Panc1 (cell line): ENCODE results near the gene CFAP299.
"Not testable (repeated sequence)": the region's sequence is repeated elsewhere in the genome, so short reads cannot be mapped to it uniquely, and the experiment has no call there.

ENCODE experiments used
- POLR2AphosphoS5 ChIP-seq: IDR thresholded peaks from 2 replicates; pipeline ENCODE4 v1.6.1; 2012; ENCODE audit warnings: mild to moderate bottlenecking, low read depth, low read length, moderate library complexity
- REST ChIP-seq, 2 experiments: IDR thresholded peaks; 2 replicates each; pipeline ENCODE4 v1.6.1; 2011 to 2012; ENCODE audit warnings: low read depth in 2 of 2, control low read depth in 1 of 2, low read length in 1 of 2, mild to moderate bottlenecking in 1 of 2, moderate library complexity in 1 of 2; ENCODE audit not compliant: insufficient read depth in 1 of 2
- SIN3A ChIP-seq: IDR thresholded peaks from 2 replicates; pipeline ENCODE4 v1.6.1; 2012; ENCODE audit warnings: low read depth, mild to moderate bottlenecking, low read length, moderate library complexity, borderline replicate concordance; ENCODE audit not compliant: insufficient read depth
- TCF7L2 ChIP-seq: IDR thresholded peaks from 2 replicates; pipeline ENCODE4 v1.6.1; 2011; ENCODE audit warnings: mild to moderate bottlenecking, low read depth, low read length, inconsistent platforms
- TF ChIP-seq, protein P1 (sequence below): fragments of 450-650 bp; IDR thresholded peaks from 2 replicates; pipeline ENCODE4 v1.5.1; 2017; ENCODE audit warnings: mild to moderate bottlenecking

- TF ChIP-seq, protein P1, sequence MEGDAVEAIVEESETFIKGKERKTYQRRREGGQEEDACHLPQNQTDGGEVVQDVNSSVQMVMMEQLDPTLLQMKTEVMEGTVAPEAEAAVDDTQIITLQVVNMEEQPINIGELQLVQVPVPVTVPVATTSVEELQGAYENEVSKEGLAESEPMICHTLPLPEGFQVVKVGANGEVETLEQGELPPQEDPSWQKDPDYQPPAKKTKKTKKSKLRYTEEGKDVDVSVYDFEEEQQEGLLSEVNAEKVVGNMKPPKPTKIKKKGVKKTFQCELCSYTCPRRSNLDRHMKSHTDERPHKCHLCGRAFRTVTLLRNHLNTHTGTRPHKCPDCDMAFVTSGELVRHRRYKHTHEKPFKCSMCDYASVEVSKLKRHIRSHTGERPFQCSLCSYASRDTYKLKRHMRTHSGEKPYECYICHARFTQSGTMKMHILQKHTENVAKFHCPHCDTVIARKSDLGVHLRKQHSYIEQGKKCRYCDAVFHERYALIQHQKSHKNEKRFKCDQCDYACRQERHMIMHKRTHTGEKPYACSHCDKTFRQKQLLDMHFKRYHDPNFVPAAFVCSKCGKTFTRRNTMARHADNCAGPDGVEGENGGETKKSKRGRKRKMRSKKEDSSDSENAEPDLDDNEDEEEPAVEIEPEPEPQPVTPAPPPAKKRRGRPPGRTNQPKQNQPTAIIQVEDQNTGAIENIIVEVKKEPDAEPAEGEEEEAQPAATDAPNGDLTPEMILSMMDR, result not testable (repeated sequence)
- not testable (repeated sequence) for TF ChIP-seq POLR2AphosphoS5; TCF7L2; REST (IDR thresholded peaks at IDR 0.05; ENCODE audit: insufficient read depth in 1 of 2, low read depth in 2 of 2, low read length in 1 of 2); SIN3A
Measured at GRCh38 chr4:80290665-80291064, 44.9 kb upstream of the CFAP299 start.
